ENCODE results near the gene SENP7. TPM values are rescaled to one million over a fixed set of nuclear protein-coding genes. Genes with fewer than 3 reads are reported as not detected.
"Not testable (repeated sequence)": the region's sequence is repeated elsewhere in the genome, so short reads cannot be mapped to it uniquely, and the experiment has no call there.

SENP7 gene
- total and polyA plus RNA-seq, 2 donors from 2014 or later: 5.4 to 28.7 TPM

DNA sequence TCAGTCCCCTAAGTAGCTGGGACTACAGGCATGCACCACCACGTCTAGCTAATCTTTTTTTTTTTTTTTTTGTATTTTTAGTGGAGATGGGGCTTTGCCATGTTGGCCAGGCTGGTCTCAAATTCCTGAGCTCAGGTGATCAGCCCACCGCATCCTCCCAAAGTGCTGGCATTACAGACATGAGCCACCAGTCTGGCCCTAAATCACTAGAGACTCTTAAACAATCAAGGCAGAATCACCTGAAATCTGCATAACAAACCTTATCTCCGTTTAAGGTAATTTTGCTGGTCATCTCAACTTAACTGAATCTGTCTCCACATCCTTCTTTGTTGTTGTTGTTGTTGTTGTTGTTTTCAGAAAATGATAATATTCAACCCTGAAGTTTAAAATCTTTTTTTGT, 43.1 kb upstream of the SENP7 start:
- H3K36me3 ChIP-seq (ENCODE audit: control insufficient read depth in 2 of 3, insufficient read depth in 3 of 3, low read length in 3 of 3): no peaks in the 10 kb centered on the region

DNA sequence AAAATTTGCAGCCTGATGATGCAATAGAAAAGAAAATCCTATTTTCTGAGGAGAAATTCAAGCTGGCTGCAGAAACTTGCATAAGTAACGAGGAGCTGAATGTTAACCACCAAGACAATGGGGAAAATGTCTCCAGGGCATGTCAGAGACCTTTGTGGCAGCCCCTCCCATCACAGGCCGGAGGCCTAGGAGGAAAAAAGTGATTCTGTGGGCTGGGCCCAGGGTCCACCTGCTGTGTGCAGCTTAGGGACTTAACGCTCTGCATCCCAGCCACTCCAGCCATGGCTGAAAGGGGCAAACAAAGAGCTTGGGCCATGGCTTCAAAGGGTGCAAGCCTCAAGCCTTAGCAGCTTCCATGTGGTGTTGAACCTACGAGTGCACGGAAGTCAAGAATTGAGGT, 40.4 kb upstream of the SENP7 start:
- H3K27ac ChIP-seq (ENCODE audit: low read depth in 2 of 2, low read length in 2 of 2); intact Hi-C loops (cut with DNase I); FAIRE-seq; H3K4me1 ChIP-seq (ENCODE audit: control insufficient read depth in 2 of 3, insufficient read depth in 2 of 3, low read depth in 1 of 3, low read length in 3 of 3); H3K27me3 ChIP-seq (ENCODE audit: control insufficient read depth, insufficient read depth, low read length); H3K9me3 ChIP-seq (ENCODE audit: control insufficient read depth in 2 of 3, insufficient read depth in 1 of 3, low read length in 3 of 3); H3K4me3 ChIP-seq (ENCODE audit: low read length in 3 of 3); H3K9ac ChIP-seq (ENCODE audit: low read length in 3 of 3); H3K36me3 ChIP-seq (ENCODE audit: control insufficient read depth in 2 of 3, insufficient read depth in 3 of 3, low read length in 3 of 3); DNase-seq: not testable (repeated sequence)

More for the DNA sequence above, 43.1 kb upstream of the SENP7 start:
- Histone ChIP-seq H3K4me1 (ENCODE audit: control insufficient read depth in 2 of 3, insufficient read depth in 2 of 3, low read depth in 1 of 3, low read length in 3 of 3) (no peaks in the 10 kb centered on the region), H3K27me3 (ENCODE audit: control insufficient read depth, insufficient read depth, low read length) (no peaks in the 10 kb centered on the region), H3K27ac (ENCODE audit: low read depth in 2 of 2, low read length in 2 of 2) (no peak overlapping the region), H3K9me3 (ENCODE audit: control insufficient read depth in 2 of 3, insufficient read depth in 1 of 3, low read length in 3 of 3) (no peaks in the 10 kb centered on the region), H3K9ac (ENCODE audit: low read length in 3 of 3) (no peak overlapping the region), H3K4me3 (ENCODE audit: low read length in 3 of 3) (no peak overlapping the region)
- intact Hi-C loops (cut with DNase I): no loop called here
- FAIRE-seq: no peak
- DNase-seq: no peak
- TF ChIP-seq, protein P1, sequence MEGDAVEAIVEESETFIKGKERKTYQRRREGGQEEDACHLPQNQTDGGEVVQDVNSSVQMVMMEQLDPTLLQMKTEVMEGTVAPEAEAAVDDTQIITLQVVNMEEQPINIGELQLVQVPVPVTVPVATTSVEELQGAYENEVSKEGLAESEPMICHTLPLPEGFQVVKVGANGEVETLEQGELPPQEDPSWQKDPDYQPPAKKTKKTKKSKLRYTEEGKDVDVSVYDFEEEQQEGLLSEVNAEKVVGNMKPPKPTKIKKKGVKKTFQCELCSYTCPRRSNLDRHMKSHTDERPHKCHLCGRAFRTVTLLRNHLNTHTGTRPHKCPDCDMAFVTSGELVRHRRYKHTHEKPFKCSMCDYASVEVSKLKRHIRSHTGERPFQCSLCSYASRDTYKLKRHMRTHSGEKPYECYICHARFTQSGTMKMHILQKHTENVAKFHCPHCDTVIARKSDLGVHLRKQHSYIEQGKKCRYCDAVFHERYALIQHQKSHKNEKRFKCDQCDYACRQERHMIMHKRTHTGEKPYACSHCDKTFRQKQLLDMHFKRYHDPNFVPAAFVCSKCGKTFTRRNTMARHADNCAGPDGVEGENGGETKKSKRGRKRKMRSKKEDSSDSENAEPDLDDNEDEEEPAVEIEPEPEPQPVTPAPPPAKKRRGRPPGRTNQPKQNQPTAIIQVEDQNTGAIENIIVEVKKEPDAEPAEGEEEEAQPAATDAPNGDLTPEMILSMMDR (IDR thresholded peaks at IDR 0.05; ENCODE audit: borderline replicate concordance, extremely low read depth, insufficient read depth): no peak

DNA sequence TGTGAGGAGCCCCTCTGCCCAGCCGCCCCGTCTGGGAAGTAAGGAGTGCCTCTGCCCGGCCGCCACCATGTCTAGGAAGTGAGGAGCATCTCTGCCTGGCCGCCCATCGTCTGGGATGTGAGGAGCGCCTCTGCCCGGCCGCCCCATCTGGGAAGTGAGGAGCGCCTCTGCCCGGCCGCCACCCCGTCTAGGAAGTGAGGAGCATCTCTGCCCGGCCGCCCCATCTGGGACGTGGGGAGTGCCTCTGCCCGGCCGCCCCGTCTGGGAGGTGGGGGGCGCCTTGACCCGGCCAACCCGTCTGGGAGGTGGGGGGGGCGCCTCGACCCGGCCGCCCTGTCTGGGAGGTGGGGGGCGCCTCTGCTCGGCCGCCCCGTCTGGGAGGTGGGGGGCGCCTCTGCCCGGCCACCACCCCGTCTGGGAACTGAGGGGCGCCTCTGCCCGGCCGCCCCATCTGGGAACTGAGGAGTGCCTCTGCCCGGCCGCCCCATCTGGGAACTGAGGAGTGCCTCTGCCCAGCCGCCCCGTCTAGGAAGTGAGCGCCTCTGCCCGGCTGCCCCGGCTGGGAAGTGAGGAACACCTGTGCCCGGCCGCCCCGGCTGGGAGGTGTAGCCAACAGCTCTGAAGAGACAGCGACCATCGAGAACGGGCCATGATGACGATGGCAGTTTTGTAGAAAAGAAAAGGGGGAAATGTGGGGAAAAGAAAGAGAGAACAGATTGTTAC, 38.5 kb upstream of the SENP7 start:
- FAIRE-seq; H3K4me1 ChIP-seq (ENCODE audit: control insufficient read depth in 2 of 3, insufficient read depth in 2 of 3, low read depth in 1 of 3, low read length in 3 of 3); DNase-seq; intact Hi-C loops (cut with DNase I); H3K9me3 ChIP-seq (ENCODE audit: control insufficient read depth in 2 of 3, insufficient read depth in 1 of 3, low read length in 3 of 3); H3K36me3 ChIP-seq (ENCODE audit: control insufficient read depth in 2 of 3, insufficient read depth in 3 of 3, low read length in 3 of 3); H3K27me3 ChIP-seq (ENCODE audit: control insufficient read depth, insufficient read depth, low read length); H3K27ac ChIP-seq (ENCODE audit: low read depth in 2 of 2, low read length in 2 of 2); H3K9ac ChIP-seq (ENCODE audit: low read length in 3 of 3); H3K4me3 ChIP-seq (ENCODE audit: low read length in 3 of 3): not testable (repeated sequence)

DNA sequence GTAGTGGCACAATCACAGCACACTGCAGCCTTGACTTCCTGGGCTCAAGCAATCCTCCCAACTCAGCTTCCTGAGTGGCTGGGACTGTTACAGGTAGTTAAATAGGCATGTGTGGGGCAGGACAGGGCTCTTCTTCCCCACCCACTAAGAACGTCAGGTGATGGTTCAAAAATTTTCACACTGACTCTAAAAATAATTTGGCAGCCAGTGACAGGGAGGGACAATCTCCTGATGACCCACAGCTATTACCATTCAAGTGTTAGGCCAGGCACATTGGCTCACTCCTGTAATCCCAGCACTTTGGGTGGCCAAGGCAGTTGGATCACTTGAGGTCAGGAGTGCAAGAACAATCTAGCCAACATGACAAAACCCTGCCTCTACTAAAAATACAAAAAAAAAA, 36.5 kb upstream of the SENP7 start:
- intact Hi-C loops (cut with DNase I): no loop called here
- TF ChIP-seq, protein P1 (IDR thresholded peaks at IDR 0.05; ENCODE audit: borderline replicate concordance, extremely low read depth, insufficient read depth): no peak
- Histone ChIP-seq H3K36me3 (ENCODE audit: control insufficient read depth in 2 of 3, insufficient read depth in 3 of 3, low read length in 3 of 3) (no peaks in the 10 kb centered on the region), H3K27ac (ENCODE audit: low read depth in 2 of 2, low read length in 2 of 2) (no peak overlapping the region), H3K9ac (ENCODE audit: low read length in 3 of 3) (no peak overlapping the region), H3K9me3 (ENCODE audit: control insufficient read depth in 2 of 3, insufficient read depth in 1 of 3, low read length in 3 of 3) (no peaks in the 10 kb centered on the region), H3K4me3 (ENCODE audit: low read length in 3 of 3) (no peak overlapping the region), H3K27me3 (ENCODE audit: control insufficient read depth, insufficient read depth, low read length) (no peaks in the 10 kb centered on the region), H3K4me1 (ENCODE audit: control insufficient read depth in 2 of 3, insufficient read depth in 2 of 3, low read depth in 1 of 3, low read length in 3 of 3) (no peaks in the 10 kb centered on the region)
- FAIRE-seq (no peak), DNase-seq (no peak)

All from kidney (tissue), 14 donors.